Tibial nerve (tissue), 4 donors: ENCODE measurements around the gene CLPTM1. TPM values are rescaled to one million over a fixed set of nuclear protein-coding genes. Genes with fewer than 3 reads are reported as not detected.

Experiments
- DNase-seq, 2 donors: peaks; one replicate each; pipeline ENCODE4 v3.0.0-alpha.2; 2019; ENCODE audit warnings: low spot score in 2 of 2
- H3K27ac ChIP-seq, 4 donors: fragments of 200-600 bp; sonication (generic) in 3 of 4; one replicate each; pipeline ENCODE4 v1.5.1; 2017 to 2019; ENCODE audit warnings: mild to moderate bottlenecking in 1 of 4
- H3K27me3 ChIP-seq, 2 donors: fragments of 200-600 bp; sonication (generic) in 1 of 2; one replicate each; pipeline versions ENCODE4 v1.5.1 to v1.6.0; 2017 to 2019
- H3K36me3 ChIP-seq, 3 donors: fragments of 200-600 bp; sonication (generic); one replicate each; pipeline ENCODE4 v1.5.1; 2018 to 2019
- H3K4me1 ChIP-seq, 4 donors: fragments of 200-600 bp; sonication (generic) in 3 of 4; one replicate each; pipeline ENCODE4 v1.5.1; 2017 to 2019
- H3K4me3 ChIP-seq, 4 donors: fragments of 200-600 bp; sonication (generic) in 3 of 4; one replicate each; pipeline ENCODE4 v1.5.1; 2017 to 2019; ENCODE audit warnings: mild to moderate bottlenecking in 1 of 4, moderate library complexity in 1 of 4
- H3K9me3 ChIP-seq, 4 donors: fragments of 200-600 bp; sonication (generic) in 3 of 4; one replicate each; pipeline ENCODE4 v1.5.1; 2017 to 2019
- CTCF ChIP-seq, 5 experiments: fragments of 200-600 bp in 3 of 5; fragments of 450-650 bp in 2 of 5; sonication (generic) in 3 of 5; IDR thresholded peaks; one replicate each; pipeline ENCODE4 v1.5.1; 2016 to 2019; ENCODE audit warnings: antibody characterized with exemption in 5 of 5, mild to moderate bottlenecking in 3 of 5, moderate library complexity in 2 of 5
- EP300 ChIP-seq, 2 donors: sonication (generic); formaldehyde crosslinking; IDR thresholded peaks; one replicate each; pipeline ENCODE4 v1.6.1; 2017; ENCODE audit warnings: antibody characterized with exemption in 2 of 2, mild to moderate bottlenecking in 1 of 2
- POLR2A ChIP-seq, 2 donors: fragments of 450-650 bp; IDR thresholded peaks; one replicate each; pipeline ENCODE4 v1.6.1; 2017; ENCODE audit warnings: antibody characterized with exemption in 2 of 2, mild to moderate bottlenecking in 2 of 2, moderate library complexity in 2 of 2
- WGBS, 2 donors: methylation state at CpG; one replicate each; pipeline ENCODE4 v1.1.5; 2018; 5-methylcytosine and 5-hydroxymethylcytosine counted together
- total RNA-seq, 4 donors: library from RNA; depleted of rRNA; stranded (reverse); fragments of >200 nt; gene quantifications; one replicate each; pipeline ENCODE4 v1.1.0, GENCODE V29; 2016

Gene CLPTM1
- total RNA-seq, 4 donors from 2014 or later, result 52.3 to 89.4 (median 74.5) TPM

- TF ChIP-seq EP300 (IDR thresholded peaks at IDR 0.05) (no peak), POLR2A (IDR thresholded peaks at IDR 0.05) (no peak), CTCF (IDR thresholded peaks at IDR 0.05) (no peak)
- H3K9me3 ChIP-seq, result no peaks in the 10 kb centered on the region
- WGBS, 2 donors, result 80 to 83% methylated on average over 2 to 4 of the region's 4 CpGs
- H3K27ac ChIP-seq, result no peak overlapping the region
- no peak overlapping the region for H3K4me3 ChIP-seq
- H3K4me1 ChIP-seq, result no peaks in the 10 kb centered on the region
- H3K36me3 ChIP-seq, result peaks cover 0 to 97% (median 19%) of the 10 kb centered on the region in 3 donors
- no peaks in the 10 kb centered on the region for H3K27me3 ChIP-seq
- DNase-seq, result no peak
These were observed 30.3 kb downstream of the CLPTM1 start for GRCh38 chr19:44985445-44985844.

- 90 to 93% methylated on average over 3 to 7 of the region's 7 CpGs for WGBS, 2 donors
- H3K27me3 ChIP-seq, result no peaks in the 10 kb centered on the region
- DNase-seq, result no peak
- H3K4me3 ChIP-seq, result no peak overlapping the region
- no peaks in the 10 kb centered on the region for H3K9me3 ChIP-seq
- no peaks in the 10 kb centered on the region for H3K4me1 ChIP-seq
- no peak overlapping the region for H3K27ac ChIP-seq
- TF ChIP-seq CTCF (IDR thresholded peaks at IDR 0.05) (no peak), POLR2A (IDR thresholded peaks at IDR 0.05) (no peak), EP300 (IDR thresholded peaks at IDR 0.05) (no peak)
- peaks cover 0 to 97% (median 15%) of the 10 kb centered on the region in 3 donors for H3K36me3 ChIP-seq
These were observed 31.2 kb downstream of the CLPTM1 start for GRCh38 chr19:44986389-44986788.

DNA sequence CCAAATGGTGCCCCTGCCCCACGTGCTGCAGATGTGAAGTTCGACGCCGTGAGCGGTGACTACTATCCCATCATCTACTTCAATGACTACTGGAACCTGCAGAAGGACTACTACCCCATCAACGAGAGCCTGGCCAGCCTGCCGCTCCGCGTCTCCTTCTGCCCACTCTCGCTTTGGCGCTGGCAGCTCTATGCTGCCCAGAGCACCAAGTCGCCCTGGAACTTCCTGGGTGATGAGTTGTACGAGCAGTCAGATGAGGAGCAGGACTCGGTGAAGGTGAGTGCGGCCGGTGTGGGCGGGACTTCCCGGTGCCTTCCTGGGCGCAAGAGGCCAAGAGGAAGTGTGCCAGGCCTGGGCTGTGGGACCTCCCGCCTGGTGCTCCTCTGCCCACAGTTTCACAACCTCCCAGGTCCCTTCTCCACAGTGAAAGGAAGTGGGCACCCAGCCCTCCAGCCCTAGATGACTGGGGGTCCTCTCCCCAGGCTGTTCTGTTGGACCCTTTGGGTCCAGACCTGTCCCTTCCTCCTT lies 32.0 kb downstream of the CLPTM1 start:
- Histone ChIP-seq H3K27me3 (no peaks in the 10 kb centered on the region), H3K9me3 (no peaks in the 10 kb centered on the region), H3K36me3 (peaks cover 0 to 97% (median 15%) of the 10 kb centered on the region in 3 donors), H3K4me1 (no peaks in the 10 kb centered on the region), H3K4me3 (no peak overlapping the region), H3K27ac (no peak overlapping the region)
- no peak for DNase-seq
- WGBS, 2 donors, result 88 to 90% methylated on average over 19 to 20 of the region's 20 CpGs
- TF ChIP-seq CTCF (IDR thresholded peaks at IDR 0.05), result no peak
- no peak for TF ChIP-seq POLR2A (IDR thresholded peaks at IDR 0.05)
- TF ChIP-seq EP300 (IDR thresholded peaks at IDR 0.05), result no peak

DNA sequence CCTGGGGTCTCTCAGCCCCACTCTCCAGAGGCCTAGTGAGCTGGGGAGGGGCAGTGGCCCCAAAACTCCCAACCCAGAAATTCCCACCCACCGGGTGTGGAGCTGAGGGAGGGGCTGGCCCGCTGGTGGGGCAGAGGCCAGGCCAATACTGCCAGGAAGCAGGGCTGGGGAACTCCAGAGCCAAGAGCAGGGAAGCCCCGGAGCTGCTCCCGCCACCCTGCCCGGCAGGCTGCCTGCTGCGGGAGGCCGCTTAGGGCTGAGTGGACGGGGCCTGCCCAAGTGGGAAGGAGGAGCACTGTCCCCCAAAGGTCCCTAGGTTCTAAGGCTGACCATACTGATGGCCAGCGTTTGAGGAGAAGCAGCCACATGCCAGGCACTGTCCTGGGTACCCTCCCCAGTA lies 33.1 kb downstream of the CLPTM1 start:
- no peak overlapping the region for H3K4me3 ChIP-seq
- peaks cover 0 to 97% (median 15%) of the 10 kb centered on the region in 3 donors for H3K36me3 ChIP-seq
- 71 to 100% methylated on average over 1 to 9 of the region's 9 CpGs for WGBS, 2 donors

More for the DNA sequence above, 33.1 kb downstream of the CLPTM1 start:
- Histone ChIP-seq H3K9me3 (no peaks in the 10 kb centered on the region), H3K27me3 (no peaks in the 10 kb centered on the region), H3K4me1 (no peaks in the 10 kb centered on the region), H3K27ac (no peak overlapping the region)
- no peak for DNase-seq
- no peak for TF ChIP-seq CTCF (IDR thresholded peaks at IDR 0.05)
- no peak for TF ChIP-seq EP300 (IDR thresholded peaks at IDR 0.05)
- TF ChIP-seq POLR2A (IDR thresholded peaks at IDR 0.05), result no peak
